Stomach (tissue), 4 donors: ENCODE data around the gene TMEM253.

ENCODE experiments used
- EP300 ChIP-seq: sonication (generic); formaldehyde crosslinking; IDR thresholded peaks from one replicate; pipeline ENCODE4 v1.6.1; 2017; ENCODE audit warnings: antibody characterized with exemption
- POLR2A ChIP-seq, 4 donors: fragments of 450-650 bp; IDR thresholded peaks; one replicate each; pipeline ENCODE4 v1.6.1; 2016; ENCODE audit warnings: antibody characterized with exemption in 4 of 4, control low read depth in 2 of 4, mild to moderate bottlenecking in 1 of 4, moderate library complexity in 1 of 4
- TF ChIP-seq, protein P1 (sequence below), 7 experiments: fragments of 450-650 bp in 4 of 7; fragments of 200-600 bp in 3 of 7; sonication (generic) in 3 of 7; IDR thresholded peaks; one replicate each; pipeline ENCODE4 v1.5.1; 2016 to 2019; ENCODE audit warnings: antibody characterized with exemption in 7 of 7, control low read depth in 2 of 7, mild to moderate bottlenecking in 1 of 7

DNA sequence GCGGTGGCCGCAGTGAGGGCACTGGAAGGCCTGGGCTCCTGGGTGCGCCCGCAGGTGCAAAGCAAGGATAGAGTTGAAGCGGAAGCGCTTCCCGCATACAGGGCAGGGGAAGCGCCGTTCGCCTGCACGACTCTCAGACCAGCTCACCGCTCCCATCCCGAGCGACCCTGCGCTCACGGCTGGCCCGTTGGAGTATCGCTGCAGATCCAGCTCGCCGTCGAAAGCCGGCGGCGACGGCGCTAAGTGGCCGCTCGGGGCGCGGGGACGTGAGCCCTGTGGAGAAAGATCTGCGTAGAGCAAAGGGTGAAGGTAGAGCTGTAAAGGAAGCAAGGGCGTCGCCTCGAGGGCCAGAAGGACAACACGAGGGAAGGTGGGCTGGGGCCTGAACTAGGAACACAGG is 7.8 kb upstream of the TMEM253 start:
- no peak for TF ChIP-seq EP300
- TF ChIP-seq, protein P1, sequence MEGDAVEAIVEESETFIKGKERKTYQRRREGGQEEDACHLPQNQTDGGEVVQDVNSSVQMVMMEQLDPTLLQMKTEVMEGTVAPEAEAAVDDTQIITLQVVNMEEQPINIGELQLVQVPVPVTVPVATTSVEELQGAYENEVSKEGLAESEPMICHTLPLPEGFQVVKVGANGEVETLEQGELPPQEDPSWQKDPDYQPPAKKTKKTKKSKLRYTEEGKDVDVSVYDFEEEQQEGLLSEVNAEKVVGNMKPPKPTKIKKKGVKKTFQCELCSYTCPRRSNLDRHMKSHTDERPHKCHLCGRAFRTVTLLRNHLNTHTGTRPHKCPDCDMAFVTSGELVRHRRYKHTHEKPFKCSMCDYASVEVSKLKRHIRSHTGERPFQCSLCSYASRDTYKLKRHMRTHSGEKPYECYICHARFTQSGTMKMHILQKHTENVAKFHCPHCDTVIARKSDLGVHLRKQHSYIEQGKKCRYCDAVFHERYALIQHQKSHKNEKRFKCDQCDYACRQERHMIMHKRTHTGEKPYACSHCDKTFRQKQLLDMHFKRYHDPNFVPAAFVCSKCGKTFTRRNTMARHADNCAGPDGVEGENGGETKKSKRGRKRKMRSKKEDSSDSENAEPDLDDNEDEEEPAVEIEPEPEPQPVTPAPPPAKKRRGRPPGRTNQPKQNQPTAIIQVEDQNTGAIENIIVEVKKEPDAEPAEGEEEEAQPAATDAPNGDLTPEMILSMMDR (IDR thresholded peaks at IDR 0.05): no peak
- TF ChIP-seq POLR2A (IDR thresholded peaks at IDR 0.05): no peak
